ENCODE results near the gene PTN. TPM values are rescaled to one million over a fixed set of nuclear protein-coding genes. Genes with fewer than 3 reads are reported as not detected.

Gene PTN, protein sequence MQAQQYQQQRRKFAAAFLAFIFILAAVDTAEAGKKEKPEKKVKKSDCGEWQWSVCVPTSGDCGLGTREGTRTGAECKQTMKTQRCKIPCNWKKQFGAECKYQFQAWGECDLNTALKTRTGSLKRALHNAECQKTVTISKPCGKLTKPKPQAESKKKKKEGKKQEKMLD
- not detected for total RNA-seq

DNA sequence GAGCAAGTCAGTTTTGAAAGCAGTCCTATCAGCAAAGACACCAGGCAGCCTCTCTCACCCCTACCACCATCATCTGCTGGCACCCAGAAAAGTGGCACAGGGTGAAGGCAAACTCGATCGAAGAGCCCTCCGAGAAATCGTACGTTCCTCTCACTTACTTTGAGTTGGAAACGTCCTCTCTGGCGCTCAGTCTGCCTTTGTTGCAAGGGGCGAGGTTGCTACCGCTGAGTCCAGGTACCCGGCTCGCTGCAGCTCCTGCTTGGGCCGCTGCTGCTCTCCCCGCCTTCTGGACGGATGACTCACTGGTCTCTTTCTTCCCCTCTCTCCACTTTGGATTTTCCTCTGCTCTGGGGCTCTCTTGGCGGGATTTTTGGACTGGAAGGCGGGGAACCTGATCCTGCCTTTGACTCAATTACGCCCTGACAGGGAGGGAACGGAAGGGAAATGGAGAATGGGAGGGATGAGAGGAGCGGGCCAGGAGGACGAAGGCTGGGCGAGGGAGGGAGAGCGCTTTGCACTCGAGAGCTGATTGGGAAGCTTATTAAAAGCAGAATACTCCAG, at the start of gene PTN:
Gene PTN (minus strand): TSS at position 453 of the 561 bp plus-strand sequence. CDS start 88,760 bp downstream, outside the sequence.
- DNase-seq = no peak
- TF ChIP-seq, protein P1, sequence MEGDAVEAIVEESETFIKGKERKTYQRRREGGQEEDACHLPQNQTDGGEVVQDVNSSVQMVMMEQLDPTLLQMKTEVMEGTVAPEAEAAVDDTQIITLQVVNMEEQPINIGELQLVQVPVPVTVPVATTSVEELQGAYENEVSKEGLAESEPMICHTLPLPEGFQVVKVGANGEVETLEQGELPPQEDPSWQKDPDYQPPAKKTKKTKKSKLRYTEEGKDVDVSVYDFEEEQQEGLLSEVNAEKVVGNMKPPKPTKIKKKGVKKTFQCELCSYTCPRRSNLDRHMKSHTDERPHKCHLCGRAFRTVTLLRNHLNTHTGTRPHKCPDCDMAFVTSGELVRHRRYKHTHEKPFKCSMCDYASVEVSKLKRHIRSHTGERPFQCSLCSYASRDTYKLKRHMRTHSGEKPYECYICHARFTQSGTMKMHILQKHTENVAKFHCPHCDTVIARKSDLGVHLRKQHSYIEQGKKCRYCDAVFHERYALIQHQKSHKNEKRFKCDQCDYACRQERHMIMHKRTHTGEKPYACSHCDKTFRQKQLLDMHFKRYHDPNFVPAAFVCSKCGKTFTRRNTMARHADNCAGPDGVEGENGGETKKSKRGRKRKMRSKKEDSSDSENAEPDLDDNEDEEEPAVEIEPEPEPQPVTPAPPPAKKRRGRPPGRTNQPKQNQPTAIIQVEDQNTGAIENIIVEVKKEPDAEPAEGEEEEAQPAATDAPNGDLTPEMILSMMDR (IDR thresholded peaks at IDR 0.05) = no peak
- POLR2A ChIA-PET = no interaction called here
- intact Hi-C loops (cut with micrococcal nuclease) = no loop called here
- Mint-ChIP-seq H3K27ac (no peak within 1 kb of the TSS), H3K4me3 (no peak within 1 kb of the TSS), H3K9me3 (no peaks in the 10 kb centered on the region), H3K27me3 (peaks cover 13% of the 10 kb centered on the region), H3K4me1 (ENCODE audit: low read depth) (peaks cover 2% of the 10 kb centered on the region), H3K36me3 (ENCODE audit: low read depth) (no peaks in the 10 kb centered on the region)
- ATAC-seq = no peak
- CTCF ChIA-PET = no interaction called here

DNA sequence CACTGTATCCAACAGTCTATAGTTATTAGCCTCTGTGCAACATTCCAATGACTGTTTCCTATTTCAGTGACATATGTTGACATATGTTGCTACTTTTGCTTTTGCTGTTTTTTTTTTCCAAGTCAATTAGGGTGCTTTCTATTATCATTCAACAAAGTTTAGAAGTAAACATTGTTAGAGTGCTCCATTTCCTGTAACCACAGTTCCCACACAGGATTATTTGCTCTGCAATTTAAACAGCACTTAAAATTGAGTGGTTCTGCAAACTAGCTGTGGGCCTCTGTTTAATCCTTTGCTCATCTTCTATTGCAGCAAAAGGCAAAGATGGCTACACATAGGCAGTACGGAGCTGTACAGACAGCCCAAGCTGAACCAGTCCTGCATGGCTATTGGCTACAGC, 46.5 kb upstream of the PTN start:
- H3K4me1 Mint-ChIP-seq (ENCODE audit: low read depth) = no peaks in the 10 kb centered on the region
- intact Hi-C loops (cut with micrococcal nuclease) = no loop called here

DNA sequence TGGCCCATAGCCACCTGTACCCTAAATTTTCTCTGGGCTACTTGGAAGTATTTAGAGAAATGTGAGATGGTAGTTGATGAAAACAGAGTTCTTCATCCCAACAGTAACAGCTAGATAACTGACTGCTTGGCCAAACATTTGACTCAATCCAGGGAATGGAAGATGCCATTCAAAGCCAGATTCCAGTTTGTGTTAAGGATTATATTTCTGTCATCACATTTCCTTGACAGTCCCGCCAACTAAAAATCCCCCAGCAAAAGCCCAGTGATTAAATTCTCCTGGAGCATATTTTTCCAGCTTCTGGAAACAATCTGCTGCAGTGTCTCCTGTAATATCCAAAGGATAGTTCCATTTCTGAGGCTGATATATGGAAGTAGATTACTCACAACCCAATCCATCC, 45.4 kb upstream of the PTN start:
- Mint-ChIP-seq H3K36me3 (ENCODE audit: low read depth) (no peaks in the 10 kb centered on the region), H3K27ac (no peak overlapping the region), H3K4me3 (no peak overlapping the region), H3K27me3 (peaks cover 2% of the 10 kb centered on the region), H3K9me3 (peaks cover 3% of the 10 kb centered on the region), H3K4me1 (ENCODE audit: low read depth) (no peaks in the 10 kb centered on the region)
- ChIA-PET CTCF (no interaction called here), POLR2A (no interaction called here)
- no peak for DNase-seq
- ATAC-seq = no peak
- TF ChIP-seq, protein P1 (IDR thresholded peaks at IDR 0.05) = no peak
- intact Hi-C loops (cut with micrococcal nuclease) = no loop called here

More for the DNA sequence above, 46.5 kb upstream of the PTN start:
- peaks cover 2% of the 10 kb centered on the region for H3K27me3 Mint-ChIP-seq
- TF ChIP-seq, protein P1 (IDR thresholded peaks at IDR 0.05) = no peak
- CTCF ChIA-PET = no interaction called here
- no peak for DNase-seq
- no peak for ATAC-seq
- POLR2A ChIA-PET = no interaction called here
- H3K4me3 Mint-ChIP-seq = no peak overlapping the region
- no peaks in the 10 kb centered on the region for H3K36me3 Mint-ChIP-seq (ENCODE audit: low read depth)
- H3K27ac Mint-ChIP-seq = no peak overlapping the region
- peaks cover 3% of the 10 kb centered on the region for H3K9me3 Mint-ChIP-seq

DNA sequence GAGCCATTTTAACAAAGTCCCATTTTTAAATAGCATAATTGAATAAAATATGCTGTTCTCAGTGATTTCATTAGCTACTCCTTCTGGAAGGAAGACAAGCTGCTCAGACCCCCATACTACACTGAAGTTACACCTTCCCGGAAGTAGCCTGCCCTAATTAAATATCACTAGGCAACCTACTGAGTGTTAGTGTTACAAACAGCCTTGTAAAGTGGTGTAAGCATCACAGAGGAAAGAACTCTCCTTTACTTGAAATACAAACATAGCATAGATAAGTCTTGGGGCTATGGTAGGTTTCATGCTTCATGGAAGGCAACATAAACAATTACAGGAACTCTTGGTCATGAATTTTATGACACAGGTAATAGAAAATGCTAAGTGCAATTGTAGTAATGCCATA, 43.4 kb upstream of the PTN start:
- intact Hi-C loops (cut with micrococcal nuclease) = no loop called here
- Mint-ChIP-seq H3K9me3 (peaks cover 3% of the 10 kb centered on the region), H3K27me3 (peaks cover 2% of the 10 kb centered on the region), H3K4me1 (ENCODE audit: low read depth) (no peaks in the 10 kb centered on the region), H3K27ac (no peak overlapping the region), H3K4me3 (no peak overlapping the region), H3K36me3 (ENCODE audit: low read depth) (no peaks in the 10 kb centered on the region)
- TF ChIP-seq, protein P1 (IDR thresholded peaks at IDR 0.05) = no peak
- no peak for DNase-seq
- CTCF ChIA-PET = no interaction called here
- POLR2A ChIA-PET = no interaction called here
- no peak for ATAC-seq

DNA sequence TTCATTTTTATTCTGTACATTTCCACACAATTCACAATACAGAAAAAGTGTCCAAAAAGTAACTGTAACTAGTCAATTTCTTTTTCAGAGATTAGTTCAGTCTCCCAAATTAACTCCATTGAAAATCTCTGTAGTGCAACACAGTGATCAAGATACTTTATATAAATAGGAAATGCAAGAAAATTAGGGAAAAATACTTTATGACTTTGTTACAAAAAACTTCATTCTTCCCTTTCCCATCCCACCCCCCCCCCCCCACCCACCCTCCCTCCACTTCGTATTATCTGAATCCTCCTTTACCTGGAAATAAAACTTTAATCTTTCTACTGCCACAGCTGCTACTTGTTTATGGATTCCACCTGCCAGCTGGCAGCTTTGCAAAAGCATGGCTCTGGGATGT, 37.5 kb upstream of the PTN start:
- H3K4me3 Mint-ChIP-seq = no peak overlapping the region
- intact Hi-C loops (cut with micrococcal nuclease) = no loop called here
- POLR2A ChIA-PET = no interaction called here
- H3K36me3 Mint-ChIP-seq (ENCODE audit: low read depth) = no peaks in the 10 kb centered on the region
- no peak for ATAC-seq
- no peaks in the 10 kb centered on the region for H3K4me1 Mint-ChIP-seq (ENCODE audit: low read depth)
- no peaks in the 10 kb centered on the region for H3K27me3 Mint-ChIP-seq
- DNase-seq = no peak
- TF ChIP-seq, protein P1 (IDR thresholded peaks at IDR 0.05) = no peak
- no peak overlapping the region for H3K27ac Mint-ChIP-seq
- CTCF ChIA-PET = no interaction called here
- H3K9me3 Mint-ChIP-seq = peaks cover 3% of the 10 kb centered on the region

Measured in activated CD8-positive, alpha-beta T cell treated with anti-CD3 and anti-CD28 coated beads for 36 hours (primary cell).